Colonic mucosa (tissue), 4 donors: ENCODE results near the gene NRG3. TPM values are rescaled to one million over a fixed set of nuclear protein-coding genes. Genes with fewer than 3 reads are reported as not detected.

Source experiments
- DNase-seq: peaks from one replicate; pipeline ENCODE4 v3.0.0-alpha.2; 2020
- H3K27ac ChIP-seq: fragments of 200-600 bp; one replicate; pipeline ENCODE4 v1.8.0; 2021
- H3K27me3 ChIP-seq: fragments of 200-600 bp; one replicate; pipeline ENCODE4 v1.8.0; 2021
- H3K36me3 ChIP-seq: fragments of 200-600 bp; one replicate; pipeline ENCODE4 v1.8.0; 2021
- H3K4me1 ChIP-seq: fragments of 200-600 bp; one replicate; pipeline ENCODE4 v1.8.0; 2021; ENCODE audit warnings: mild to moderate bottlenecking
- H3K4me3 ChIP-seq: fragments of 200-600 bp; one replicate; pipeline ENCODE4 v1.8.0; 2021
- H3K9ac ChIP-seq, 2 donors: one replicate each; pipeline ENCODE4 v1.7.0; 2013; ENCODE audit warnings: control low read depth in 2 of 2, low read depth in 2 of 2, low read length in 2 of 2
- H3K9me3 ChIP-seq: fragments of 200-600 bp; one replicate; pipeline ENCODE4 v1.8.0; 2021
- CTCF ChIP-seq: fragments of 200-600 bp; IDR thresholded peaks from one replicate; pipeline ENCODE4 v1.8.0; 2022; ENCODE audit warnings: antibody characterized with exemption, mild to moderate bottlenecking
- intact Hi-C: fragments of 100-400 bp; cut with DNase I; formaldehyde crosslinking; loops from one replicate; pipeline ENCODE4 v1.14.1; 2022
- total RNA-seq, 2 donors: library from RNA; stranded (reverse); fragmentation: NEBNext Ultra II Directional in 1 of 2; extraction: Animal tissue kit (Norgen Biotek cat#: 25700) in 1 of 2; gene quantifications; one replicate each; pipeline ENCODE4 v1.2.1, GENCODE V29; 2021
- donor health status: healthy.
- donor health status: DM: no; HTN: no; CAD: no.
- donor health status: DM: no; HTN: no; CAD: no.

Gene NRG3
- total RNA-seq, 2 donors from 2014 or later = 0.24 TPM; not detected in 1

- DNase-seq = no peak
- H3K9ac ChIP-seq = no peak overlapping the region
- no peaks in the 10 kb centered on the region for H3K36me3 ChIP-seq
- no peak for TF ChIP-seq CTCF
- H3K9me3 ChIP-seq = no peaks in the 10 kb centered on the region
- H3K27ac ChIP-seq = no peak overlapping the region
- H3K27me3 ChIP-seq = no peaks in the 10 kb centered on the region
- no peak overlapping the region for H3K4me3 ChIP-seq
- intact Hi-C loops = no loop called here
- no peaks in the 10 kb centered on the region for H3K4me1 ChIP-seq
Observed at GRCh38 chr10:82409671-82410070, 534.7 kb downstream of the NRG3 start.

GRCh38 chr10:82411416-82411815 lies 536.4 kb downstream of the NRG3 start:
- Histone ChIP-seq H3K4me3 (no peak overlapping the region), H3K36me3 (no peaks in the 10 kb centered on the region), H3K27ac (no peak overlapping the region), H3K27me3 (no peaks in the 10 kb centered on the region), H3K9ac (no peak overlapping the region), H3K9me3 (no peaks in the 10 kb centered on the region), H3K4me1 (no peaks in the 10 kb centered on the region)
- DNase-seq = no peak
- TF ChIP-seq CTCF = no peak
- intact Hi-C loops = no loop called here

GRCh38 chr10:82420001-82420400 lies 545.0 kb downstream of the NRG3 start:
- TF ChIP-seq CTCF = no peak
- H3K4me3 ChIP-seq = no peak overlapping the region
- intact Hi-C loops = no loop called here
- no peak overlapping the region for H3K27ac ChIP-seq
- no peaks in the 10 kb centered on the region for H3K27me3 ChIP-seq
- H3K4me1 ChIP-seq = no peaks in the 10 kb centered on the region
- H3K9me3 ChIP-seq = no peaks in the 10 kb centered on the region
- H3K36me3 ChIP-seq = no peaks in the 10 kb centered on the region
- no peak overlapping the region for H3K9ac ChIP-seq
- DNase-seq = no peak

GRCh38 chr10:82429302-82429701 lies 554.3 kb downstream of the NRG3 start:
- TF ChIP-seq CTCF = no peak
- H3K27ac ChIP-seq = no peak overlapping the region
- no peaks in the 10 kb centered on the region for H3K4me1 ChIP-seq
- no peak for DNase-seq
- no peak overlapping the region for H3K9ac ChIP-seq
- no peaks in the 10 kb centered on the region for H3K27me3 ChIP-seq
- H3K4me3 ChIP-seq = no peak overlapping the region
- H3K9me3 ChIP-seq = no peaks in the 10 kb centered on the region
- intact Hi-C loops = no loop called here
- H3K36me3 ChIP-seq = no peaks in the 10 kb centered on the region

GRCh38 chr10:82438277-82438676 lies 563.3 kb downstream of the NRG3 start:
- Histone ChIP-seq H3K36me3 (no peaks in the 10 kb centered on the region), H3K4me3 (no peak overlapping the region), H3K4me1 (no peaks in the 10 kb centered on the region), H3K27me3 (no peaks in the 10 kb centered on the region), H3K27ac (no peak overlapping the region), H3K9ac (no peak overlapping the region), H3K9me3 (no peaks in the 10 kb centered on the region)
- intact Hi-C loops = no loop called here
- DNase-seq = no peak
- no peak for TF ChIP-seq CTCF

GRCh38 chr10:82440775-82441174 lies 565.8 kb downstream of the NRG3 start:
- intact Hi-C loops = no loop called here
- TF ChIP-seq CTCF = no peak
- no peak overlapping the region for H3K27ac ChIP-seq
- no peaks in the 10 kb centered on the region for H3K9me3 ChIP-seq
- no peaks in the 10 kb centered on the region for H3K4me1 ChIP-seq
- H3K4me3 ChIP-seq = no peak overlapping the region
- no peak for DNase-seq
- H3K36me3 ChIP-seq = no peaks in the 10 kb centered on the region
- H3K27me3 ChIP-seq = no peaks in the 10 kb centered on the region
- H3K9ac ChIP-seq = no peak overlapping the region
